Gastrocnemius medialis (tissue), 4 donors: ENCODE data around the gene TNFSF10. TPM values are rescaled to one million over a fixed set of nuclear protein-coding genes. Genes with fewer than 3 reads are reported as not detected.

ENCODE experiments used
- ATAC-seq, 2 donors: fragments of 150-250 bp; one replicate each; pipeline ENCODE4 v1.9.1; 2016
- DNase-seq, 2 donors: peaks; one replicate each; pipeline ENCODE4 v3.0.0-alpha.2; 2019
- H3K27ac ChIP-seq, 4 donors: fragments of 200-600 bp; sonication (generic); 1 replicate in 1 of 4; 2 replicates in 3 of 4; pipeline ENCODE4 v1.5.1; 2016 to 2018; ENCODE audit warnings: mild to moderate bottlenecking in 2 of 4, moderate library complexity in 1 of 4
- H3K27me3 ChIP-seq, 3 donors: fragments of 200-600 bp; sonication (generic) in 2 of 3; 1 replicate in 1 of 3; 2 replicates in 2 of 3; pipeline versions ENCODE4 v1.5.1 to v1.6.0; 2016 to 2019; ENCODE audit warnings: mild to moderate bottlenecking in 1 of 3, moderate library complexity in 1 of 3
- H3K36me3 ChIP-seq, 2 donors: fragments of 200-600 bp; sonication (generic) in 1 of 2; one replicate each; pipeline ENCODE4 v1.5.1; 2017 to 2018
- H3K4me1 ChIP-seq, 2 donors: fragments of 200-600 bp; sonication (generic) in 1 of 2; one replicate each; pipeline ENCODE4 v1.5.1; 2016 to 2017; ENCODE audit warnings: mild to moderate bottlenecking in 2 of 2
- H3K4me3 ChIP-seq, 4 donors: fragments of 200-600 bp; sonication (generic) in 3 of 4; 1 replicate in 1 of 4; 2 replicates in 3 of 4; pipeline ENCODE4 v1.5.1; 2016 to 2019; ENCODE audit warnings: mild to moderate bottlenecking in 2 of 4
- H3K9me3 ChIP-seq, 3 donors: fragments of 200-600 bp; sonication (generic) in 2 of 3; 1 replicate in 1 of 3; 2 replicates in 2 of 3; pipeline ENCODE4 v1.5.1; 2016 to 2019
- CTCF ChIP-seq, 5 experiments: fragments of 450-650 bp in 3 of 5; fragments of 200-600 bp in 2 of 5; sonication (generic) in 2 of 5; IDR thresholded peaks in 4 of 5; conservative IDR thresholded peaks in 1 of 5; 1 replicate in 4 of 5; 2 replicates in 1 of 5; pipeline ENCODE4 v1.5.1; 2016 to 2019; ENCODE audit warnings: antibody characterized with exemption in 5 of 5, mild to moderate bottlenecking in 3 of 5, moderate library complexity in 3 of 5
- POLR2A ChIP-seq, 2 donors: fragments of 450-650 bp; IDR thresholded peaks; one replicate each; pipeline ENCODE4 v1.6.1; 2017; ENCODE audit warnings: antibody characterized with exemption in 2 of 2, mild to moderate bottlenecking in 2 of 2, moderate library complexity in 2 of 2
- in situ Hi-C, 4 donors: fragments of 200-750 bp; cut with MboI; loops; one replicate each; pipeline versions ENCODE4 v1.15.0 to v1.8.0; 2017; ENCODE audit warnings: low sequenced_read_pairs in 4 of 4
- intact Hi-C: fragments of 100-400 bp; cut with DNase I; formaldehyde crosslinking; loops from one replicate; pipeline ENCODE4 v1.15.1; 2023; ENCODE audit warnings: low total_unique reads
- total RNA-seq, 4 donors: library from RNA; depleted of rRNA; stranded (reverse); fragments of >200 nt; gene quantifications; one replicate each; pipeline versions ENCODE4 v1.1.0 to v1.2.3, GENCODE V29; 2016

The TNFSF10 gene
- total RNA-seq, 4 donors from 2014 or later = 10.2 to 32.8 (median 24.3) TPM

DNA sequence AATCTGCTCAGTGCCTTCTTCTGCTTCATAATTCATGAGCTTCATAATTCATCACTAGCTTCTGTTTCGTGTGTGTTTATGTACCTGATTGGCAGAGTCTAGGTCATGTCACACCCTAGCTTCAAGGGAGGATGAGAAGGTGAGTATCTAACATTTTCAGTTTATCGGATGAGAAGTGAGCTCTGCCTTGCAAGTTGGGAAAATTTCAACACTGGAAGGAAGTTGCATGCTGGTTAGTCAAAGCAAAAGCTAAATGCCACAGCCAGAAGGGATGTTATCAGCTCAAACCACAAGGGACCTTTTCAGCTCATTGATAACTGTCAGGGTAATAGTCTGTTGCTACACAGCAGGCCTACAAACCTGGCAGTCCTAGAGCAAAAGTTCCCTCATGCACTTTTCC lies 7.3 kb upstream of the TNFSF10 start:
- H3K4me1 ChIP-seq = no peaks in the 10 kb centered on the region
- in situ Hi-C loops = no loop called here
- H3K27ac ChIP-seq = no peak overlapping the region
- no peaks in the 10 kb centered on the region for H3K9me3 ChIP-seq
- no peaks in the 10 kb centered on the region for H3K36me3 ChIP-seq
- DNase-seq (no peak), ATAC-seq (no peak)
- no peak overlapping the region for H3K4me3 ChIP-seq
- TF ChIP-seq CTCF (IDR thresholded peaks at IDR 0.05 in 4 of 5, conservative IDR thresholded peaks at IDR 0.05 in 1 of 5) = no peak
- H3K27me3 ChIP-seq = no peaks in the 10 kb centered on the region
- intact Hi-C loops = no loop called here

DNA sequence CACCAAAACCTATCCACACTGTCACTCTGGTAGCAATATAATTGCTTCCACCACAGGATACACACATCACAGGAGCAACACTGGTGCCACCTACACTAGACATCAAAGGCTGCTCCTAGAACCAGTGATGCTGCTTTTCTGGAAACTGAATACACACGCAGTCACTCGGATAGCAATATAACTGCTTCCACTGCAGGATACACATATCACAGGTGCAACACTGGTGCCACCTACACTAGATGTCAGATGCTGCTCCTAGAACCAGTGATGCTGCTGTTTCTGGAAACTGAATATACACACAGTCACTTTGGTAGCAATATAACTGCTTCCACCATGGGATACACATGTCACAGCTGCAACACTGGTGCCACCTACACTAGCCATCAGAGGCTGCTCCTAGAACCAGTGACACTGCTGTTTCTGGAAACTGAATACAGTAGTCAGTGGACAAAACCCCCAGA lies 6.9 kb upstream of the TNFSF10 start:
- TF ChIP-seq POLR2A (IDR thresholded peaks at IDR 0.05) = no peak
- intact Hi-C loops = no loop called here
- Histone ChIP-seq H3K4me1 (no peaks in the 10 kb centered on the region), H3K27me3 (no peaks in the 10 kb centered on the region), H3K27ac (no peak overlapping the region), H3K4me3 (no peak overlapping the region), H3K36me3 (no peaks in the 10 kb centered on the region), H3K9me3 (no peaks in the 10 kb centered on the region)
- ATAC-seq (no peak), DNase-seq (no peak)
- in situ Hi-C loops = no loop called here

DNA sequence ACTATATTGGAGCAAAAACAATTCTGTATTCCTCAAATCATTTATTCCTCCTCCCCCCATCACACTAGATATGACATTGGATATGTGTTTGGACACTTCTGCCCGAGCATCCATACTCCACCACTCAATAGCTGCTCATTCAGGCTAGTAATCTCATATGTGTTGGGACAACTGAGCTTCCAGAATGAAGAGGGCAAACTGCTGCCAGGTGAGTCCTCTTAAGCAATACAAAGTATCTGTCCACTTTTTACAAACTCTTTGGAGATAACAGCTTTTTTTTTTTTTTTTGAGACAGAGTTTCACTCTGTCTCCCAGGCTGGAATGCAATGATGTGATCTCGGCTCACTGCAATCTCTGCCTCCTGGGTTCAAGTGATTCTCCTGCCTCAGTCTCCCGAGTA lies 5.4 kb upstream of the TNFSF10 start:
- Histone ChIP-seq H3K27ac (no peak overlapping the region), H3K27me3 (no peaks in the 10 kb centered on the region), H3K4me1 (no peaks in the 10 kb centered on the region), H3K9me3 (no peaks in the 10 kb centered on the region), H3K4me3 (no peak overlapping the region), H3K36me3 (no peaks in the 10 kb centered on the region)
- intact Hi-C loops (no loop called here), in situ Hi-C loops (no loop called here)
- no peak for TF ChIP-seq CTCF (IDR thresholded peaks at IDR 0.05 in 4 of 5, conservative IDR thresholded peaks at IDR 0.05 in 1 of 5)
- TF ChIP-seq POLR2A (IDR thresholded peaks at IDR 0.05) = no peak
- DNase-seq (no peak), ATAC-seq (no peak)

GRCh38 chr3:172527306-172527705 lies 4.1 kb upstream of the TNFSF10 start:
- no peaks in the 10 kb centered on the region for H3K36me3 ChIP-seq
- DNase-seq (no peak), ATAC-seq (no peak)
- in situ Hi-C loops (no loop called here), intact Hi-C loops (no loop called here)
- TF ChIP-seq CTCF (IDR thresholded peaks at IDR 0.05 in 4 of 5, conservative IDR thresholded peaks at IDR 0.05 in 1 of 5) = no peak
- TF ChIP-seq POLR2A (IDR thresholded peaks at IDR 0.05) = no peak
- H3K4me1 ChIP-seq = no peaks in the 10 kb centered on the region
- no peaks in the 10 kb centered on the region for H3K9me3 ChIP-seq
- H3K4me3 ChIP-seq = no peak overlapping the region
- no peaks in the 10 kb centered on the region for H3K27me3 ChIP-seq
- H3K27ac ChIP-seq = no peak overlapping the region

GRCh38 chr3:172525116-172525613 lies 1.9 kb upstream of the TNFSF10 start:
- Histone ChIP-seq H3K9me3 (no peaks in the 10 kb centered on the region), H3K27ac (no peak overlapping the region), H3K36me3 (no peaks in the 10 kb centered on the region), H3K27me3 (no peaks in the 10 kb centered on the region), H3K4me1 (no peaks in the 10 kb centered on the region), H3K4me3 (no peak overlapping the region)
- TF ChIP-seq POLR2A (IDR thresholded peaks at IDR 0.05) (no peak), CTCF (IDR thresholded peaks at IDR 0.05 in 4 of 5, conservative IDR thresholded peaks at IDR 0.05 in 1 of 5) (no peak)
- intact Hi-C loops (no loop called here), in situ Hi-C loops (no loop called here)
- no peak for ATAC-seq
- DNase-seq = no peak
